HPDE6-E6E7 (cell line): ENCODE measurements around the gene ANKRD53.
A peak's percentile ranks its signal among the peaks of the same experiment; 100 is the strongest.
"Not testable (repeated sequence)": the region's sequence is repeated elsewhere in the genome, so short reads cannot be mapped to it uniquely, and the experiment has no call there.

ENCODE experiments used
- DNase-seq: peaks from one replicate; pipeline ENCODE4 v3.0.0; 2011; ENCODE audit warnings: missing footprints; ENCODE audit errors: extremely low spot score

The ANKRD53 gene

DNA sequence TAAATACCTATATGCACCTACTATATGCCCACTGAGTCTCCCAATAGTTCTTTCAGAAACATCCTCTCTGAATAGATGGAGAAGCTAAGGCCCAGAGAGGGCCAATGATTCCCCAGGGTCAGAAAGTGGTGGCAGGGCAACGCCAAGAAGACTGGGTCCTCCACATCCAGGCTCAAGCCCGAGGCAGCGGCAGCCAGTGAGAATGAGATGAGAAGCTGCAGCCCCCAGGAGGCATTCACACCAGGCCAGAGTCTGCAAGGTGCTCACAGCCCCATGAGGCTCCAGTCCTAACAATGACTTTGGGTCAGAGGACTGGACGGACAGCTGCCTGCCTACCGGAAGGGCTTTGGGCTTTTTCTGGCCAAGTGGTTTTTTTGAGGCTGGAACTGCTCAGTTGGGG lies 12.7 kb downstream of the ANKRD53 start:
- no peak for DNase-seq

- no peak for DNase-seq
Measured at GRCh38 chr2:70991742-70992141, 13.3 kb downstream of the ANKRD53 start.

DNA sequence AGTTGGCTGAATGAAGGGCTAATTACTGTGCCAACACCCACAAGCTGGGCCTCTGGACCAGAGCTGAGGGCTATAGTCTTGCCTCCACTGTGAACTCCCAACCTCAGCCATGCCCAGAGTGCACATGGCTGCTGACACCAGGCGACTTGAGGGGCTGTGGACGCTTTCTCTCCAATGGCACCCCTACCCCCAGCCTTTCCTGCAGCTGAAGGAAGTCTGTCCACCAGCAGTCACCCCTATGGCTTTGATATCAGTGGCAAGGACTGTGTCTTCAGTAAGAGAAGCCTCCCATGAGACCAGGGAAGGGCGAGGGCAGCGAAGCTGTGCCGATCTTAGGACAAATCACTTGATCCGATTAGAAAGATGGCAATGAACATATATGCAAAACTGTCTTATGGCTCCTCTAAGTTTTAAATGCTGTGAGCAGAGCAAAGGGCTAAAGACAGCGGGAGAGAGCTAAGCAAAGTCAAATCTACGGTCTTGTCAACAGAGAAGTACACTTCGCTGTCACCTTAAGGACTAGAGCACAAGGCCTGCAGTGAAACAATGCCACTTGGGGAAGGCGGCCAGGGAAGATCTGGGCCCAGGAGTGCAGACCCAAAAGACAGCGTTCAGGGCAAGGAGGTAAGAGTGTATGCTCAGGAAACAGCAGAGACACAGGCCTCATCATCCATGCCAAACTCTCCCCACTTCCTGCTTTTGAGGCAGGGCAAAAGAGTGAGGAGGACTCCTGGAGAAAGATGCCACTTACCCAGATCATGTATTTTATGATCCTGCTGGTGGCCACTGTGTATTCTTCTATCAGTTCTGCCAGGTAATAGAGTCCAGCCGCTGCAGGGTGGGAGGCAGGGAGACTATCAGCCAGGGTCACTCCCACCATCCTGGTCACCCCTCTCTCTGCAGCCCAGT lies 14.8 kb downstream of the ANKRD53 start:
- no peak for DNase-seq

GRCh38 chr2:70994009-70994698 lies 15.7 kb downstream of the ANKRD53 start:
- DNase-seq = no peak

DNA sequence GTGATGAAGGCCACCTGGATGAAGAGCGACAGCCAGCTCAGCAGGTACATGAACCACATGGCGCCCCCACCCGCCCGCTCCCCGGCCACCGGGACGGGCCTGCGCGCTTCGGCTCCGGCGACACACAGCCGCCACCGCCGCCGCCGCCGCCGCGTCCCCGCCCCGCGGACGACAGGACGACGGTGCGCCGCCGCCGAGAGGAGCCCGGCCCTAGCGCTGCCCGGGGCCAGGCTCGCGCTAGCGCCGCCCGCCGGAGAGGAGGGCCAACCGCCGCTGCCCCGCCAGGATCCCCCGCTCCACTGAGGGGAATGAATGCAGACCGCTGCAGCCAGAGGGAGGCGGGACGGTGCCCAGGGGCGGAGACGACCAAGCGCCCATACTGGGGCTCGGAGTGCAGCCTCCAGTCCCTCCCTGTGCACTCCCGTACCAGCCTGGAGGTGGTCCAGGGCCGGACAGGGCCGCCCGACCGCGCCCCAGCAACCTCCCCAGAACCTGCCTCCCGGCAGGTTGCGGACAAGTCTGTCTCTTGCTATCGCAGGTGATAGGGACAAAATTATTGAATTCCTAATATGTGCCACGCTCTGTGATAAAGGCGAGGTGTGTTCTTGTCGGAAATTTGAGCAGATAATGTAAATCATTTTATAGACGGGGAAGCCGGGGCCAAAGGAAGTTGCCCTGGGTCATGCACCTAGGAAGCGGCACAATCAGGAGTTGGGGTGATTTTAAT lies 16.4 kb downstream of the ANKRD53 start, which contains the start of gene TEX261:
TEX261 (minus strand) TSS at position 175 of the 727 bp plus-strand sequence; CDS start at position 59, 116 bp downstream.
- peak; percentile 83 for DNase-seq

GRCh38 chr2:70995426-70995729 lies 16.9 kb downstream of the ANKRD53 start:
- DNase-seq = peak; percentile 43

GRCh38 chr2:70998885-70999284 lies 20.5 kb downstream of the ANKRD53 start:
- DNase-seq = not testable (repeated sequence)

DNA sequence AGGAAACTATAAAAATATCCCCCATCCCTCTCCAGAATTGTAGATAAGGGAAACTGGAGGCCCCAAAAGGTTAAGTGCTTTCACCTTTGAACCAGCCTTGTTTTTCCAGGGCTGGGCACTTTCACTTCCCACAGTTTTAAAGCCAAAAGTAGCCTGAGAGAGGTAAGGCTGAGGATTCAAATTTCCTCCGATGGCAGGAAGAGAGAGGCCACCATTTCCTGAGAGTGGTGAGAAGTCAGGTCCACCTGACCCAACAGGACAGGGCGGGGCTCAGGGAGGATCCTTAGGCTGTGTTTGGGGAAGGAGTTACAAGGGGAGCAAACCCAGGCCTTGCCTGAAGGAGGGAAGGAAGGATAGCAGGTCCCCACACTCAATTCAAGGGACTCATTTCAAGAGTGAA lies 20.9 kb downstream of the ANKRD53 start:
- no peak for DNase-seq

DNA sequence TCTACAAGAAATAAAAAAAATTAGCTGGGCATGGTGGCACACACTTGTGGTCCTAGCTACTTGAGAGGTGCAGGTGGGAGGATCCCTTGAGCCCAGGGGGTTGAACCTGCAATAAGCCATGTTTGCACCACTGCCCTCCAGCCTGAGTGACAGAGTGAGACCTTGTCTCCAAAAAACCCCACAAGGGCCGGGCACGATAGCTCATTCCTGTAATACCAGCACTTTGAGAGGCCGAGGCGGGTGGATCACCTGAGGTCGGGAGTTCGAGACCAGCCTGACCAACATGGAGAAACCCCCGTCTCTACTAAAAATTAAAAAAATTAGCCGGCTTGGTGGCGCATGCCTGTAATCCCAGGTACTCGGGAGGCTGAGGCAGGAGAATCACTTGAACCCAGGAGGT lies 21.5 kb downstream of the ANKRD53 start:
- DNase-seq = not testable (repeated sequence)

GRCh38 chr2:71000780-71001591 lies 22.6 kb downstream of the ANKRD53 start:
- DNase-seq = peak; percentile 51

- no peak for DNase-seq
Measured at GRCh38 chr2:71001592-71001927, 23.1 kb downstream of the ANKRD53 start.

- no peak for DNase-seq
Measured at GRCh38 chr2:71001981-71002570, 23.6 kb downstream of the ANKRD53 start.

GRCh38 chr2:71003396-71003795 lies 25.0 kb downstream of the ANKRD53 start:
- no peak for DNase-seq

DNA sequence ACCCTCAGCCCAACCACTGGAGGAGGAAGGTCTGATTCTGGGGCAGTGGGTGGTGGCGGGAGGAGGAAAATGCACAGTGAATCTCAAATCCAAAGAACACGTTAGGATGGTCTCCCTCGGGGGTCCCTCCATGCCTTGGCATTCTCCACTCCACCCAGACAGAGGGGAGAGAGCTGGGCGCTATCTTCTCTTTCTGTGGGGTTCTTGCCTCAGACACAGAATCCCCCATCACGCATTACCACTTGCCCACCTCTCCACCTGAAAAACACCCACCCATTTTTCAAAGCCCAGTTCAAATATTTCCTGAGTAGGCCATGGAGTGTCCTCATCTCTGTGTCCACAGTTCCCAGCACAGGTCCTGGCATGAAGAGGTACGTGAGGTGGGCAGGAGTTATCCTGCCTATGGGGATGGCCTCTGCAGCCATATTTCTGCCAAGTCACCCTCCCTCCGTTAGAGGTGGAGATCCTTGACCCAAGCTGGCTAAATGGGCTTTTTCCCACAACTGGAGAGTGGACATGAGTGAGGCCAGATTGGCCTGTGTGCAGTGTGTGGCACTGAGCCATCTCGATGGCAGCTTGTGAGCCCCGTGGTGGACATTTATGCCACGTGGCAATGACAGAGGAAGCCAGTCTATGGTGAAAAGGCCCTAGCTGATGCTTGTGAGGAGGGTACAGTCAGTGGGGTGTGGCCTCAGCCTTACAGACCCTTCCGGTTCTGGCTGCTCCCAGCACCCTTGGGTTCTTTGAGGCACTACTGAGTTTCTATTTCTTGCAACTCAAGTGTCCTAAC lies 25.7 kb downstream of the ANKRD53 start:
- DNase-seq = no peak

- no peak for DNase-seq
Measured at GRCh38 chr2:71004857-71005256, 26.4 kb downstream of the ANKRD53 start.

DNA sequence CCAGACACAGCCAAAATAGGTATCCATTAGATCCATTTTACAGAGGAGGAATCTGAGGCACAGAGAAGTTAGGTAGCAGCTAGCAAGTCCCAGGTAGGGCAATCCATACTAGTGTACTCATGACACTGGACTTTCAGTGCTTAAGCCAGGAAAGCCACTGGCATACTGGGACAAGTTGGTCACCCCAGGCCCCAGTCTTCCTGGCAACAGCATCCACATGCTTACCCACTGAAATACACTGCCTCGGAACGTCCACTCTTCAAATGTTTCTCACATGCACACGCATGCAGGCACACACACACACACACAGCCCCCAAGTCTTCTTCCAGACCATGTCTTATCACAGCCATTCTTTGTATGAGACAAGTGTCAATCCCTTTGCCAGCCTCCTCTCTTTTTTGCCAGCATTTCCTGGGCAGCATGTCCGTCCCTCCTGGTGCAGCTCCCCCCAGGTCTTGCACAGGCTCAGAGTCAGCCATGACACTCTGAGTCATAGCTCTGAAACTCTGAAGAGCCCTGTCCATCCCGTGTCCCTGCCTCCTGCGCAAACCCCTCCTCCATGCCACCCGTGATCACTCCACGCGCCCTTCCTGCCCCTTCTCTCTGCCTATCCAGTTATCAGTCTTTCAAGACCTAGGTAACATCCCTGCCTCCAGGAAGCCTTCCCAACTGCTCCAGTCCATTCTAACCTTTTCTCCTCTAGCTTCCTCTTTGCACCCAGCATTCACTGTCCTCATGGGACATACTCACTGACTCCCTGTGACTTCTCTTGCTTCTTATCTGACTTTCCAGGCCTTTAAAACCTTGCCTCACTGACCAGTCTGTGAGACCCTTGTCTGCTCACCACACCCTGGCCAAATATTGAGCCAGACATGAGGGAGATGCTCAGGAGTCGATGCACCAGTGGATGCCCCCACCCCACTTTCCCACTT lies 27.1 kb downstream of the ANKRD53 start:
- no peak for DNase-seq

DNA sequence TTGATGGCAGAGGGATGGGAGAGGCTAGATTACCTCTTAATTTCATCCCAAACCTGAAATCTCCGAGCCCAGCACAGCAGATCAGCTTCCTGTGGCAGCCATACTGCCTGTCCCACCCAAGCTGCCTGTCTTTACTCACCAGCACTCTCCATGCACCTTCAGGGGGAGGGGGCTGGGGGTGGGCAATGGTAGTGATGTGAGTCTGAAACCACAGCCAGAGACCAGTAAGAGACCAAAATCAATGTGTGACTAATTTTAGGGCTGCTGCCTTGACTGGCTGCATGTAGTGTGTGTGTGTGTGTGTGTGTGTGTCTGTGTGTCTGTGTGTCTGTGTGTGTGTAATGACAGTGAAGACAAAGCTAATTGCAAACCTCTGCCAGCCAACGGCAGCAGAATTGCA lies 27.9 kb downstream of the ANKRD53 start:
- DNase-seq = no peak

GRCh38 chr2:71006955-71007799 lies 28.7 kb downstream of the ANKRD53 start:
- DNase-seq = no peak
